Esophagus muscularis mucosa (tissue), 4 donors: ENCODE results near the gene RPP25L.

Experiments
- EP300 ChIP-seq: sonication (generic); formaldehyde crosslinking; IDR thresholded peaks from one replicate; pipeline ENCODE4 v1.6.1; 2017; ENCODE audit warnings: antibody characterized with exemption
- POLR2A ChIP-seq: fragments of 450-650 bp; IDR thresholded peaks from one replicate; pipeline ENCODE4 v1.6.1; 2017; ENCODE audit warnings: antibody characterized with exemption, moderate library complexity, mild to moderate bottlenecking, low read depth
- POLR2AphosphoS5 ChIP-seq, 2 donors: sonication (generic); formaldehyde crosslinking; IDR thresholded peaks; one replicate each; pipeline ENCODE4 v1.6.1; 2017; ENCODE audit warnings: antibody characterized with exemption in 2 of 2
- TF ChIP-seq, protein P1 (sequence below), 3 experiments: fragments of 200-600 bp in 2 of 3; fragments of 450-650 bp in 1 of 3; sonication (generic) in 2 of 3; IDR thresholded peaks; one replicate each; pipeline ENCODE4 v1.5.1; 2017 to 2019; ENCODE audit warnings: antibody characterized with exemption in 3 of 3, mild to moderate bottlenecking in 2 of 3, moderate library complexity in 1 of 3

- TF ChIP-seq POLR2A (no peak), POLR2AphosphoS5 (IDR thresholded peaks at IDR 0.05) (no peak), EP300 (no peak)
- TF ChIP-seq, protein P1, sequence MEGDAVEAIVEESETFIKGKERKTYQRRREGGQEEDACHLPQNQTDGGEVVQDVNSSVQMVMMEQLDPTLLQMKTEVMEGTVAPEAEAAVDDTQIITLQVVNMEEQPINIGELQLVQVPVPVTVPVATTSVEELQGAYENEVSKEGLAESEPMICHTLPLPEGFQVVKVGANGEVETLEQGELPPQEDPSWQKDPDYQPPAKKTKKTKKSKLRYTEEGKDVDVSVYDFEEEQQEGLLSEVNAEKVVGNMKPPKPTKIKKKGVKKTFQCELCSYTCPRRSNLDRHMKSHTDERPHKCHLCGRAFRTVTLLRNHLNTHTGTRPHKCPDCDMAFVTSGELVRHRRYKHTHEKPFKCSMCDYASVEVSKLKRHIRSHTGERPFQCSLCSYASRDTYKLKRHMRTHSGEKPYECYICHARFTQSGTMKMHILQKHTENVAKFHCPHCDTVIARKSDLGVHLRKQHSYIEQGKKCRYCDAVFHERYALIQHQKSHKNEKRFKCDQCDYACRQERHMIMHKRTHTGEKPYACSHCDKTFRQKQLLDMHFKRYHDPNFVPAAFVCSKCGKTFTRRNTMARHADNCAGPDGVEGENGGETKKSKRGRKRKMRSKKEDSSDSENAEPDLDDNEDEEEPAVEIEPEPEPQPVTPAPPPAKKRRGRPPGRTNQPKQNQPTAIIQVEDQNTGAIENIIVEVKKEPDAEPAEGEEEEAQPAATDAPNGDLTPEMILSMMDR (IDR thresholded peaks at IDR 0.05), result no peak
Observed at GRCh38 chr9:34570809-34571480, 41.0 kb downstream of the RPP25L start.
